GM21619 (cell line): Measurements from ENCODE around the gene HMBS.
"Not testable (repeated sequence)": the region's sequence is repeated elsewhere in the genome, so short reads cannot be mapped to it uniquely, and the experiment has no call there.

ENCODE experiments used
- ATAC-seq: cut with Tn5 transposase; IDR thresholded peaks from one replicate; pipeline ENCODE4 v1.9.1; 2021; ENCODE audit not compliant: unreplicated experiment

Gene HMBS

GRCh38 chr11:119100994-119101758 is 16.5 kb downstream of the HMBS start:
- ATAC-seq, result peak; percentile 16

DNA sequence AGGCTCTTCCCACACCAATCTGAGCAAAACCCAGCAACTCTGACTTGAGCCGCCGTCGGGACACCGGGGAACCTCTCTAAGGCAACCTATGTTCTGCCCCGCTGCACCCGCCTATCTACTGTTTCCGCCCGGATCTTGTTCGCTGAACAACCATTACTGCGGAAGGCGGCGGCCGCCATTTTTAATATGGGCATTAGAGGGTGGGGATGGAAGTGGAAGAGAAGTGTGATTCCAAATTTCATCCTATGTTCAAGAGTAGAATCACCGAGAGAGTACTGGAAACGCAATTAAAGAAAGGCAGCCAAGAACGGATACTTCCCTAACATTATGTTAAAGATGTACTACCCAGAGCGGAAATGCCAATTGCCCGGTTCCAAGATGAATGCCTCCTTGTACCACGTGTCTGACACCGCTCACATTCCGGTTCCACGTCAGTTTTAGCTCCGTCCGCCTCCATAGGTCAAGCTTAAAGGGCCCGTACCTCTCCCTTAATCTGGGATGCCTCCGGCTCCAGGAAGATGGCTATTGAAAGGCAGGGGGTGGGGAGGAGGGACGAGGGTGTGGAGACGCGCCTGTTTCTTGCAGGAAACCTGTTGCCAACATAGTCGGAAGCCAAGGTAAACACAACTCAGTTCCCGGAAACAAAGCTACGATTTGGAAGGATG is 17.2 kb downstream of the HMBS start, which contains the start of gene DPAGT1:
DPAGT1 (minus strand) TSS at position 95 of the 665 bp plus-strand sequence. CDS start 198 bp downstream, outside the sequence.
- peak; percentile 75 for ATAC-seq

DNA sequence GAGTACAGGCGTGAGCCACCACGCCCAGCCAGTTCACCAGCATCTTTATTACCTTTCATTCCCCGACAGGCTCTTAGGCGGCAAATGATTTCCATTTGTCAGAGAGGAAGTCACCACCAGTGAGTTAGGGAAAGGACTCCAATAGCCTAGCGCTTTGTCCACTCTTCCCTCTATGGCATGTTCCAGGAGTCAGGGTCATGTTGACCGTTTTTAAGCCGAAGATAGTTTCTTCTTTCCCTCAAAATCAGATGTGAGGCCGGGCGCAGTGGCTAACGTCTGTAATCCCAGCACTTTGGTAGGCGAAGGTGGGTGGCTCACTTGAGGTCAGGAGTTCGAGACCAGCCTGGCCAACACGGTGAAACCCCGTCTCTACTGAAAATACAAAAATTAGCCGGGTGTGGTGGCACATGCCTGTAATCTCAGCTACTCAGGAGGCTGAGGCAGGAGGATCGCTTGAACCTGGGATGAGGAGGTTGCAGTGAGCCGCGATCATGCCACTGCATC is 18.5 kb downstream of the HMBS start:
- not testable (repeated sequence) for ATAC-seq

DNA sequence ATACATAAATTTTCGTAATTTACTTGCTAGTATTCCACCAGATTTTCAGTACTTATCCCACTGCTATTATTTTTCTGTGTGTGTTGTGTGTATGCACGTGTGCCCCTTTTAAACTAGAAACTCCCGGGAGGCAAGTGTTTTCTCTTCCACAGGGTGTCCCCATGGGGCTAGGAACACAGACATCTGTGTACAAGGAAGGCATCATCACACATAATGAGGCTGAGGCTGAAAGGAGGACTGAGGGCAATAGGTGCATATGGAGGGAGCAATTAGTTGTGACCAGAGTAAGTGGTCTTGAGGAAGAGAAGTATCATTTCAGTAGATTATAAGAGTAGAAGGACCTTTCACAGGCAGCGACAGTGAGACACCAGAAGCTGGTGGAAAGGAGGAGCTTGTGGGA is 19.1 kb downstream of the HMBS start:
- ATAC-seq, result no peak

GRCh38 chr11:119106564-119107537 is 22.2 kb downstream of the HMBS start, which contains the start of gene C2CD2L:
C2CD2L (plus strand) TSS chr11:119107344; CDS start chr11:119107742, 398 bp downstream.
- peak; percentile 78 for ATAC-seq

- peak; percentile 21 for ATAC-seq
These were observed 23.0 kb downstream of the HMBS start for GRCh38 chr11:119107538-119108145.

DNA sequence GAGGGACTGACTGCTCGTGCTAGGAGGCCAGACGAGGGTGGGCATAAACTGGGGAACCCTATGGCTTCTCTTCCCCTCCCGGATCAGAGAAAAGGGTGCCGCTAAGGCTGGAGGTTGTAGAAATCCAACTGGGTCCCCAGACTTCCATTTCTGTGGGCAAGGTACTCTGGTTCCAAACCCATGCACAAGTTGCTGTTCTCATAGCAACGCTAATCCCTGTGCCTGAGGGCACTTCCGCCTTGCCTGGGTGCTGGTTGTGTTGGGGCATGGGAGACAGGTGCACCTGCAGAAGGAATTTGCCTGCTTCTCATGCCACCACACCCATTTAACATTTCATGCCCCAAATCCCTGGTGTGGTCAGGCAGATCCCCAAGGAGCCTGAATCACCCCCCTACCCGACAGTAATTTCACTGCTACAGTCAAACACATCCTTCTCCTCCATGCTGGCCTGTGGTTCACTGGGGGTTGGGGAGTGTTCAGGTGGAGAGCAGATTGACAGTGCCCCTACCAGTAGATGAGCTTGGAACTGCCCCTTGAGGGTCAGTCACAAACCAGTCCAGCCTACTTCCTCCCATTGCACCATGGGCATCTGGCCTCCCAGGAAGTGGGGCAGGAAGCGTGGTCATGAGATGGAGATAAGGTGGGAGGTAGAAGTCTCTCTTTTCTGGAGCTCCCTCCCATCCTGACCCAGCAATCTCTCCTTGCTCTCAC is 23.6 kb downstream of the HMBS start:
- ATAC-seq, result no peak

GRCh38 chr11:119108857-119109221 is 24.2 kb downstream of the HMBS start:
- ATAC-seq, result no peak

DNA sequence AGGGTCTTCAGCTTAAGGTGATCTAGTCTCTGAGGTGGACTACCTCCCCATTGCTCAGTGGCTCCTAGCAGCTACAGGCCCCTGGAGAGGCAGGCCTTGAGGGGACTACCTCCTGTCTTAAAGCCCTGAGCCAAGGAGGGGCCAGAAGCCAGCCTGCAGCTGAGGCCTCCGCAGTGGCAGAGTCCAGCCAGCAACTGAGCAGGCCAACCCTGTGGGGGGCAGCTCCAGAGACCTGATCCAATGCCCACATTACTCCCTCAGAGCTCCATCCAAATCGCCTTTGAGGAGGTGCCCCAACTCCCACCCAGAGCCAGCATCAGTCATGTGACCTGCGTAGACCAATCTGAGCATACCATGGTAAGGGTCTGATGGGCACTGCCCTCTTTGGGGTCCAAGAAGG is 25.2 kb downstream of the HMBS start:
- ATAC-seq, result no peak

- ATAC-seq, result no peak
These were observed 25.8 kb downstream of the HMBS start for GRCh38 chr11:119110439-119110838.

DNA sequence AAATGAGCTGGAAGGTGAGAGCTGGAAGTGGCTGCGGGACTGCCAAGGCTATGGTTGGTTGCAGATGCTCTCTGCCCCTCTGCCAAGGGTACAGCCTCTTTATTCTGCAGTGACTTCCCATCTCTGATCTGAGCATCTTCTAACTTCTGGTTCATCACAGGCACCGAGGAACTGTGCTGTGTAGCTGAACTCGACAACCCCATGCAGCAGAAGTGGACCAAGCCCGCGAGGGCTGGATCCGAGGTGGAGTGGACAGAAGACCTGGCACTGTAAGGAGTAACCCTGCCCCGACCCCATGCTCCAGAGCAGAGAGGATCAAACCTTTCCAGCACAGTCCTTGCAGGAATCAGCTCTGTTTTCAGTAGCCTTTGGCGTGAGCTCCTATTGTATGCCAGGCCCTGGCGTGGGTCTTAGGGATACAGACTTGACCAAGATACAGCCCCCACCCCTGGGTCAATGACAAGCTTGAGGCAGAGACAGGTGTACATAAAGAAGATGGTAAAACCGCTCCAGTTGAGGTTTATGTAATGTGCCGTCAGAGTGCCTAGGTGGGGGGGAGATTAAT is 26.8 kb downstream of the HMBS start:
- no peak for ATAC-seq

- no peak for ATAC-seq
These were observed 27.8 kb downstream of the HMBS start for GRCh38 chr11:119112314-119113020.

DNA sequence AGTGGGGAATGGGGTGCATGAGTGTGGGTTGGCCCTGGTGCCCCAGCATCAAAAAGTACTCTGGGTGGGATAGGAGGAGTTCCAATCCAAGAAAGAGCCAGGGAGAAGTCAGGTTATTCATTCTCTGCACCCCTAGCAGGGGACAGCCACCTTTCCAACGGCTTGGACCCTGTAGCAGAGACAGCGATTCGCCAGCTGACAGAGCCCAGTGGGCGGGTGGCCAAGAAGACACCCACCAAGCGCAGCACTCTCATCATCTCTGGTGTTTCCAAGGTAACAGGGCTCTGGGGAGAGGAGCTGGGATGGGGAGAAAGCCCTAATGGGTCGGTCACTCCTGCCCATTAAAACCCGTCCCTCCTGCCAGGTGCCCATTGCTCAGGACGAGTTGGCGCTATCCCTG is 29.0 kb downstream of the HMBS start:
- no peak for ATAC-seq

DNA sequence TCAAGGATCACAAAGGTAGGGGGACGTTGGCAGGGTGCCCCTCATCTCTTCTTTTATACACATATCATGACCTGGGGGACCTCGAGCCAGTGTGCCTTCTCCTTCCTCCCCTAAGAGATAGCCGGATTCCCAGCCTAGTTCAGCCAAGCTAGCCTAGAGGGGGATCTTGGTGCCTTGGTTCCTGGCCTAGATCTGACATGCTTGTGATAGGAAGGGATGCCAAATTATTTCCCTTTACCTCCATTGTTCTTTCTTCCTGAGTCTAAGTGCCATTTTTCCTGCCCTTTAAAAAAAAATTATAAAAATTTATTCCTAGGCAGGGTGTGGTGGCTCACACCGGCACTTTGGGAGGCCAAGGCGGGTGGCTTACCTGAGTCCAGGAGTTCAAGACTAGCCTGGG is 29.7 kb downstream of the HMBS start:
- no peak for ATAC-seq

DNA sequence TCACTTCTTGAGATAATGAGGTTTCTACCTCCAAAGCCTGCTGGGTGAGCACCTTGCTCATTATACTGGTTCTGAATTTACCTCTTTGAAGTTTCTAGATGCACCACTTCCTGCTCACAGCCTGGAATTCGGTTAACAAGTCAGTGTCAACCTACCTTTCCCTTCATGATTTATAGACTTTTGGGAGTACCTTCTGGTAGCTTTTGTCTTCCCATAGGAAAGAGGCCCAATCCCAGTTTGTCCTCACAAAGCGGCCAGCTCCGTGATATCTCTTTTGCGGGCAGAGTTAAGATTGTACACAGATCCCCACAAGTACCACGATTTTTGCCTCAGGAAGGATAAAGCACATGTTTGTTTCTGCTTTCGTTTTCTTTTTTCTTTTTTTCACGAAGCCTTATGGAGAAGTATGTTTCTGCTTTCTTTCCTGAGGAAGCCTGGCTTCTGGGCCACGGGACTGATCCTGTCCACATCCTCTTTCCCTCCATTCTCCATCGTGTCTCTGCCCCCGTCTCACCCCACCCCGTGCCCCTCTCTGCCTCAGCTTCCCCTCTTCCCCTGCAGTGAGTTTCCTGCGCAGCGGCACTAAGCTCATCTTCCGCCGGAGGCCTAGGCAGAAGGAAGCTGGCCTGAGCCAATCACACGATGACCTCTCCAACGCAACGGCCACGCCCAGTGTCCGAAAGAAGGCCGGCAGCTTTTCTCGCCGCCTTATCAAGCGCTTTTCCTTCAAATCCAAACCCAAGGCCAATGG is 31.0 kb downstream of the HMBS start:
- no peak for ATAC-seq

GRCh38 chr11:119116235-119116594 is 31.5 kb downstream of the HMBS start:
- ATAC-seq, result no peak

- ATAC-seq, result no peak
These were observed 31.9 kb downstream of the HMBS start for GRCh38 chr11:119116601-119117000.

GRCh38 chr11:119117004-119117706 is 32.5 kb downstream of the HMBS start:
- no peak for ATAC-seq
